NT2/D1 (cell line): ENCODE measurements around the gene DIDO1.

Experiments
- SUZ12 ChIP-seq: IDR thresholded peaks from 2 replicates; pipeline ENCODE4 v1.6.1; 2011; ENCODE audit not compliant: insufficient read length, insufficient read depth; ENCODE audit errors: extremely low read depth
- YY1 ChIP-seq: IDR thresholded peaks from 2 replicates; pipeline ENCODE4 v1.6.1; 2011; ENCODE audit not compliant: insufficient read length, insufficient read depth
- ZNF274 ChIP-seq: IDR thresholded peaks from 2 replicates; pipeline ENCODE4 v1.6.1; 2011; ENCODE audit warnings: mild to moderate bottlenecking, low read depth, low read length

DNA sequence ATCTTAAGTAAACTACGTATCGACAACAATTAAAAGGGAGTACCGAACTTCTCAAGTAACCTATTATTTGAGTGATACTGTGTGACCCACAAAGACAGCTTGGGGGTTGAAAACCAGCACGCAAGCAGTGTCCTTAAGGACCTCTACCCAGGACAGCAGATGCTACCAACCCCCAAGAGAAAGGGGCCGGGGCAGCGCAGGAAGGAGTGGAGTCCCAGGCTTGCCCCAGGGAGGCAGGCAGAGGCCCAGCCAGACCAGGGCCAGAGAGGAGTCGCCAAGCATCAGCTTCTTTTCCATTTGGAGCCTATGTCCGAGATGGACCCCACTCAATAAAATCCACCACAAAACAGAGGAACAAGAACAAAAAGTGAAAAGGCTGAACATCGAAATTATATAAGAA lies 11.9 kb downstream of the DIDO1 start:
- TF ChIP-seq SUZ12 (no peak), ZNF274 (no peak), YY1 (no peak)
